Activated CD4-positive, alpha-beta T cell treated with anti-CD3 and anti-CD28 coated beads, Interleukin-2, Interleukin-6, amounts not matched to agents 100 ng/mL and 50 ng/mL, durations not matched to agents 16 hours and 8 hours (primary cell): ENCODE data around the gene VSIG2.
"Not testable (repeated sequence)": the region's sequence is repeated elsewhere in the genome, so short reads cannot be mapped to it uniquely, and the experiment has no call there.

ENCODE experiments used
- DNase-seq: peaks from one replicate; pipeline ENCODE4 v3.0.0-alpha.2; 2020

The VSIG2 gene, protein sequence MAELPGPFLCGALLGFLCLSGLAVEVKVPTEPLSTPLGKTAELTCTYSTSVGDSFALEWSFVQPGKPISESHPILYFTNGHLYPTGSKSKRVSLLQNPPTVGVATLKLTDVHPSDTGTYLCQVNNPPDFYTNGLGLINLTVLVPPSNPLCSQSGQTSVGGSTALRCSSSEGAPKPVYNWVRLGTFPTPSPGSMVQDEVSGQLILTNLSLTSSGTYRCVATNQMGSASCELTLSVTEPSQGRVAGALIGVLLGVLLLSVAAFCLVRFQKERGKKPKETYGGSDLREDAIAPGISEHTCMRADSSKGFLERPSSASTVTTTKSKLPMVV

DNA sequence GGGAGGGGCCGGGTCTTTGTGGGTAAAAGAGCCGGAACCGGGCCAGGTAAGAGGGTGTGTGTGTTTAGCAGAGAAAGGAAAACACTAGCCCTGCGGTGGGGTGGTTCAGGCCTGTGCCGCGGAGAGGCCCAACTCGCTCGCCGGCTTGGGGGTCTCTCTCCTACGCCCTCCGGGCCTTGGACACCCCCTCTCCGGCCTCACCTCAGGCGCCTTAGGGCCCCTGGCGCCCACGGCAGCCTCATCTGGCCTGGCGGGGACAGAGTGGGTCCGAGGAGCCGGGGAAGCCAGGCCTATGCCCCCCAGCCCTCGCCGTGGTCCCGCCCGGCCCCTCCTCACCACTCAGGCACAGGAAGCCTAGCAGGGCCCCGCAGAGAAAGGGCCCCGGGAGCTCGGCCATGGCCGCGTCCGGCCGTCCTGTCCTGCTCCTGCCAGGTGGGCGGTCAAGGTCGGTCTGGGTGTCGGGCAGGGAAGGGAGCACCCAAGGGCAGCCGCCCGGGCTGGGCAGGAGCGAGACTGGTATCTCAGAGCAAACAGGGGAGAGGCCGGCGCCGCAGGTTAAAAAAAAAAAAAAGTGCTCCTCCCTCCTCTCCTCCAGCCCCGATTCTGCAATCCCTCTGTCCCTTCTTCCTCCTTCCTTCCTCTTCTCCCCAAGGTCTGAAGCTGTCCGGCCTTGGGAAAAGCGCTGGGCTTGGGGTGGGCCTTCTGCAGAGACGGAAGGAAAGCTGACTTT lies at the start of gene VSIG2:
VSIG2 (minus strand) TSS at position 515 of the 730 bp plus-strand sequence; CDS start at position 397, 118 bp downstream.
- no peak for DNase-seq

DNA sequence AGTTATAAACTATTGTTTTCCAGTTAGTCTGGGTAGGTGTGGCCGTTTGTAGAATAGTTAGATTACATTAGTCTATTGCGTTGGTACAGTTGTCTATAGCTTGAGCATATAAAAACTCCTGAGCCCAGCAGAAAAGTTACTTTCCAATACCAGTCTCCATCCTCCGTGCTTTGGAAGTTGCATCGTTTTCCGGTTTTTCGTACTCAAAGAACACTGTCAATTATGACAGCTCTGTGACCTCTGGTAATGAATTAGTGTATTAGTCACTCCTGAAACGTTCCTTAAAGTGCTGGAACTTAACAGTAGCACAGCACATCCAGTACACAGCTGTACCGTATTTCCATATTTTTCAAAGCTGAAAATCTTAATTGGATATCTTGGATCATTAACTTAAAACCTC lies 49.0 kb upstream of the VSIG2 start:
- peak; percentile 28 for DNase-seq

DNA sequence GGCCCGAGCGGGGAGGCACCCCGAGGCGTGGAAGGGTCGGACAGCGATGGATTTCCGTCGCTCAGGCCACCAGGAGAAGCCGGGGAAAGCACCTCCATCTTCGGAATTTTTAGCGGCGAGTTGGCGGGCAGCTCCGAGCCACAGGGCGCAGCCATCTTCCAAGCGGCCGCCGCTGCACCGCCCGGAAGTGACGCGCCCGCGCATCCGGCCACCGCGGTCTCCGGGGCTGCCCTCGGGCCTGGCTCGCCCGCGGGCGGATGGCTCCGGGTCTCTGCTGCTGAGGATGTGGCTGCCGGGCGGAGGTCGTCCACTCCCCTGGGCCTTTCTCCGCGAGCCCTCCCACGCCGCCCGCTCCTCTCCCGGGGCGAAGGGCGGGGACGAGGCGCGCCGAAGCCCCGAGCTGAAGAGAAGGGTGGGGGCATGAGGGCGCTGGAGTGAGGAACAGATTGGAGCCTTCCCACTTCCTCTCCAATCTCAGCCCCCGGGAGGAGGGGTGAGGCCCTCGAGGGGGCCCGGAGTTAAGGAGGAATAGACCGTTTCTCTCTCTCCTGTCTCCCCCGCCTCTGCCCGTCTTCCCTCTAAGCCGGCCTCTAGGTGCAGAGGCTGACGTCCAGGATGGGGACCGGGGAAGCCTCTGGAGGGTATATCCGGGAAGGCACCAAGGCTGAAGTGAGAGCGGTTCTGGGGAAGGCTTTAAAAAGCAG lies 48.3 kb upstream of the VSIG2 start, which contains the start of gene MSANTD2:
MSANTD2 (minus strand) TSS at position 181 of the 704 bp plus-strand sequence; CDS start at position 155, 26 bp downstream.
- peak; percentile 86 for DNase-seq

DNA sequence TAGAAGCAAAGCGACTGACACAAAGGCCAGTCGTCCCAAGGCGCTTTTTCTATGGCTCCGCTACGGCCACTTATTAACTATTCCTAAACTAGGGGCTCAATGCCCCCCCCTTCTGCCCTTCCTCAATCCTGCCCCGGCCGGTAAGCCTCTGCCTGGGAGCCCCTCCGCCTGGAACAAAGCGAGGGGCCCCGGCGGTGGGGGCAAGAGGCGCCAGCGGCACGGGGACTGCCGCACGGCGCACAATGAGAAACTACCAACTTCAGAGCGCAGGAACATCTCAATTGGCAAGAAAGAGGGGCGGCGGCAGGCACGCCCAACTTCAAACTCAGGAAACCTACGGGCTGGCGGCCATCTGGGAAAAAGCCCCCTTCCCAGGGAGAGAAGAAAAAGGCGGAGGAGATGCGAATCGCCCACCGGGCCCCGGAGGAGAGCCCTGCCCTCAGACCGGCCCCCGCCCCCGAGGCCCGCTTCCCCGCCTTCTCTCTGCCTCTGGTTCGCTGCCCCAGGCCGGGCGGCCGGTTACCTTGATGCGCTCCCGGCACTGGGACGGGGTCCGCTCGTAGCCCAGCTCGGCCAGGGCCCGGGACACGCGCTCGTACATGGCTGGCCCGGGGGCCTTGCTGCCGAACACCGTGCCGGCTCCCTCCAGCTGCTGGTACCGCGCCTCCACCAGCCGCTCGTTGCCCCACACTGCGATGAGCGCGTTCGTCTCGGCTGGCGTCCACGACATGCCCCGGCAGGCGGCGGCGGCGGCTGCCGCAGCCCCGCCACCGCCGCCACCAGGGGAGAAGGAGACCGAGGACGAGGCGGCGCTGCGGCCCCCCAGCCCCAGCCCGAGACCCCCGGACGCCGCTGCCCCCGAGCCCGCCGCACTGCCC lies 47.5 kb upstream of the VSIG2 start:
- DNase-seq, result peak; percentile 42

DNA sequence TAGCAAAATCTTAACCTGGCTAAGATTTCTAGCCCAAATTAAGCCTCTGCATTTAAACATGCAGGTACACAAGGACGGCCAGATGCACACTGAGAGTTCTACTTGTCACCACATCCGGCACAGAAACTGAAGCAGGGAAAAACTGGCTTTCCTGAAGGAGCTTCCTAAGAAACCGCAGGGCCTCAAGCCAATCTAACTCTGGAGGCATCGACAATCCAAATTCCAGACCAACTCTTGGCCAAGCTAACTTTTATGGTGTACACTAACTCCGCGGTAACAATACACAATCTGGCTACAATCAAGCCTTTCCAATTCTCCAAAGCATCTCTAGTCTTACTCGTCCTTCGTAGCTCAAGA lies 46.9 kb upstream of the VSIG2 start:
- peak; percentile 11 for DNase-seq

DNA sequence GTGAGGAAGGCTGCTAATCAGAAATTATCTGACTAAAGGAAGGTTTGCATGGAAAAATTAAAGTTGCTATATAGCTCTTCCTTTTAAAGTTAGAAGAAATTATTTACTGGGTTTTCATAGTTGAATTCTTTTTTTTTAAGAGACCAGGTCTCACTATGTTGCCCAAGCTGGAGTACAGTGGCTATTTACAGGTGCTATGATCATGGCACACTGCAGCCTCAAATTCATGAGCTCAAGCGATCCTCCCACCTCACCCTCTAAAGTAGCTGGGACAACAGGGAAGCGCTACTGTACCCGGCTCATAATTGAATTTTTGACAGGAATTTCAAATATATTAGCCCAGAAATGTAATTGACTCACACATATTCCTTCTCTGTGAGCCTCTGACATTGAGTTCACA lies 44.3 kb upstream of the VSIG2 start:
- no peak for DNase-seq

DNA sequence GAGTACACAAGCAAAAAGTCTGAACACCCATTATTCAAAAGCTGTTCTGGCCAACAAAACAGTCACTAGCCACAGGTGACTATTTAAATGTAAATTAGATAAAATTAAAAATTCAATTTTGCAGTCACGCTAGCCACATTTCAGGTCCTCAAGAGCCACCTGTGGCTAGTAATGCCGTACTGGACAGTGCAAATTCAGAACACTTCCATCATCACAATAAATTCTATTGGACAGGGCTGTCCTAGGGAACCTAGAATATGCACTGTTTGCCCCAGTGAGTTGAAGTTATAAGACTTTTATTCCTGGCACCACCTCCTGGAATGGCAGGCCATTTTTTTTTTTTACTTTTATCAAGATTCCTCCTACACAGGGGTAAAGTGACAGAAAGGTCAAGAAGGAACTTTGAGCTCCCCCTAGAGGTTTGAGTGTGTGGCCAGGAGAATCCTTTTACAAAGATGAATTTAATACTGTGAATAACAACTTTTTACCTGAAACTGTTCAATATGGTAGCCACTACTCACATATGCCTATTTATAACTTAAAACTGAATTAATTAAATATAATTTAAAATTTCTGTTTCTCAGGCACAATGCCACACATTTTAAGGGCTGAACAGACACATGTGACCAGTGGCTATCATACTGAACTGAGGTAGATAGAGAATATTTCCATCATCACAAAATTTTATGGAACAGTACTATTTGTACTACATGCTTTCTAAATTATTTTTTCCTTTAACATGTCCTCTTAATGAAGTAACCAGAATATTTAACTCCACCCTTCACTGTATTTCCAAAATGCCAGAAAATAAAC lies 41.6 kb upstream of the VSIG2 start:
- peak; percentile 56 for DNase-seq

DNA sequence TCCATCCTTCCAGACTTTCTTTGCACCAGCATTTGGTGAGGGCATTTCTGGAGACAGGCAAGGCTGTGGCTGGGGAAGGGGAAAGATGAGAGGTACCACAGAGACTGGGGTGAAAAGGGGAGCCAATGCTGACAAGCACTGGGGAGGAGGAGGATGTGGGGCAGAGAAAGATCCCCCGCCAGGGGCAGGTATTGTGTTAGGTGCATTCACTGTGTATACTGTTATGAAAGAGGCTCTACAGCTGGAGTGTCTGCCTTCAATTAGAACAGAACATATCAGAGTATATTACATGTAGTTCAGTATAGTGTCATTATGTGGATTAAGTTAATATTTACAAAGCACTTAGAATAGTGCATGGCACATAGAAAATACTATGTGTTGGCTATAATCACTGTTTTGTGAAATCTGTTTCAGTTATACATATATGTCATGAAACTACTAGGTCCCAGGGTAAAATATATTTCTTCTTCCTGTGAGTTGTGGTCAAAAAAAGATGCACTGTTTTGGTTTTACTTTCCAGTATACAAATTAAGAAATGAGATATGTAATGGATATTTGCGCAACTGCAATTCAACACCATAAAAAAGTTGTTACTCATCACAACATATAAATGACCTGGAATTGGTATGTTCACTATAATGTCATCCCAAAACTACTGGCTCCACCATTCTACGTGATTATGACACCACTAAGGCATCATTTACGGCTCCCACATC lies 39.7 kb upstream of the VSIG2 start:
- DNase-seq, result peak; percentile 10

DNA sequence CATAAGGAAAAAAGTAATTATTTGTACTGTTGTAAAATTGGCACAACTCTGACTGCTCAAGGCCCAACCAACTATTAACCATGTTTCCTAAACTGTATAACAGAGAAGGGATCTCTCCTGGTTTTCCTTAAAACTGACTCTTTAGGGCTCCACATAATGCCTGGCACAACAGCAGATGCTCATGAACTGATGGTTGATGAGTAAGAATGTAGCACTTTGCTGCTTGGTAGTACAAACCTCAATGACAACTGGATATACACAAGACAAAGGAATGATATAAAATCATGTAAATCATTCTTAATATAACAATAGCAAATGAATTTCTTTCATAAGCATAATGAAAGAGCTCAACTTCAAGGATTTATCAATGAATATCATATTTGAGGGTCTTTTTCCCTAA lies 36.5 kb upstream of the VSIG2 start:
- no peak for DNase-seq

DNA sequence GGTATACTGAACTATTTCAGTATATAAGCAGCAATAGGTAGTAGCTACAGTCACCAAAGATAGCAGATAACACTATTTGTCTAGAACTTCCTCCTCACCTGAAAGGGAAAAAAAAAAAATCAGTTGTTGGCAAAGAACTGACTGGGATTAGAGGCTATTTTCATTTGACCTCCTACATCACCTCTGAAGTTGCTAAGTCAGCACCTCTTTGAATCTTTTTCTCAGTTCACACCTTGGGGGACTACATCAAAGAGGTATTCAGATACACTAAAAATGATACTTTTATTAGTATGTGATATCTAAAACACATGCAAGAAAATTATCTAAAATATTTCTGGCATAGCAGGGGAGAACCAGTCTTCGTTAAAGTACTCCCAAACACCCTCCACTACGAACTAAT lies 32.0 kb upstream of the VSIG2 start:
- DNase-seq, result no peak

DNA sequence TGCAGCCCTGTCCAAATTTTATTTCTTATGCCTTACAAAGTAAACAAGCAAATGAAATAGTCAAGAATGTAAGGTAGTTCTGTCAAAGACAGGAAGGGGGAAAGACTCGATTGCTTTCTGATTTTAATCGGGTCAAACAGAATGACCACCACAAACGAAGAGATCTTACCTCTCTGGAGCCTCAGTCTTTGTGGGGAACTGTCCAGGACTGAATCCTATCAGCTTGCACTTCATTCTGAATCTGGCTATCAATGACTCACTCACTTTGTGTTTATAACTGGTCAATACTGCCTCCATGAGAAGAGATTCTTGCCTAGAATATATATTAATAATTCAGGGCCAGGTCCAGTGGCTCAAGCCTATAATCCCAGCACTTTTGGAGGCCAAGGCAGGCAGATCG lies 30.9 kb upstream of the VSIG2 start:
- no peak for DNase-seq

DNA sequence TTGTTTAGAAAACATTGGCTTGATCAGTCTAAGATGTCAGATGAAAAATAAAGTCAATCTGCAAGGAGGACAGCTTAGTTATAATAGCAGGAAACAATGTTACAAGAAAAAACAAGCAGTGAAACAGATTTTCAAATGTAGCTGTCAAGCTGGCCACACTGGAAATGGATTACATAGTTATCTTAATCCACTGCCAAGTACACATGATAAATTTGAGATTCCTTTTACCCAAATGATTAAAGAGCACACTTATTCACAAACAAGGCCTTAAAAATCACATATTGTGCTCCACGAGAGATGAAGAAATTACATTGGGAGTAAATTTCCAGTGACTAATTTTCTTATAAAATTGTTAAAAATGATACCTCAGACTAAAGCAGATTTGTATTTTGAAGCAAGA lies 27.5 kb upstream of the VSIG2 start:
- DNase-seq, result no peak

DNA sequence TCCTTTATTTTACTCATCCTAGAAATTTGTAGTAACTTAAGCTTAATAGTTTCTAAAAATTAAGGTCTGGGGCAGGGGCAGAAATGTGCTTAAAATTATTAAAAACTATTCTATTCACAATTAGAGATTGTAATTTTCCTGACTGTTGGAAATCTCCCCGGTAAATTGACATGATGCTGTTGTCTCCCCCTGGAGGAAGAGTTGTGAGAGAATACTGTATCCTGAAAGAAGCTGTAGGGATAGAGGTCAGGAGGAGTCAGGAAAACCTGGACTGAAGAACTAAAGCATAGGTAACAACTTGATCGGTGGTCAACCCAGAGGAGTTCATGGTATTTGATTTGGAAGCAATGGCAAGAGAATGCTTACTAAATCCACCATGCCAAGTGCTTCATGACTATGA lies 26.2 kb upstream of the VSIG2 start:
- DNase-seq, result no peak

DNA sequence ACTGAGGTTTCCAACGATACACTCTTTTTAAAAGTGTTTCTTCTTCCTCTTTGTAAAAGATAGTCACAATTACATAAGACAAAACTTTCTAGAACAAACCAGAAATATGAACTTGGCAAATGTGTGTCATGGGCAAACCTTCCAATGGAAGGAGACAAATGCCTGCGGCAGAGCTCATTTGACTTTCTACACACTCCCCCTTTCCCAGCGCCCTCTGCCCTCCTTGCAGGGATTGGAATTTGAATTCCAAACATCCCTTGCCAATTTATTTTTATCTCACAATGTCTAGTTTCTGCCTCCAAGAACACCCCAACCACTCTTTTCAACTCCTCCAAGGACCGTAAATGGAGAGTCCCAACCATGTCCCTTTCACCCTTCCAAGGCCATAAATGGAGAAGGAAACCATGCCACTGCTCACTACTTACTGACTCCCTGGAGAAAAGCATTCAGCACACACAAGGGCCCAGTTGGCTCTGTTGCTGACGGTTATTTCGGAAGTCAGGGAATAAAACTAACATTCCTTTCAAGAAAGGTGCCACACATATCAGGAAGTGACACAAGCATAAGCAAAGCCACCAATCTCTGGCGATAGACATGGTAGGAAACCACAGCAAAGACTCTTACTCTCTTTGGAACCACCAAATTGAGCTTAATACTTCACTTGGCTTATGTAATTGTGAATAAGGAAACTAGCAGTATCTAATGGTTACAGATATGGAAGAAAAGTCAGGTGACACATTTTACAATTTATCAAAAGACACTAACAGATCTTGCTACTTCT lies 25.0 kb upstream of the VSIG2 start:
- no peak for DNase-seq

DNA sequence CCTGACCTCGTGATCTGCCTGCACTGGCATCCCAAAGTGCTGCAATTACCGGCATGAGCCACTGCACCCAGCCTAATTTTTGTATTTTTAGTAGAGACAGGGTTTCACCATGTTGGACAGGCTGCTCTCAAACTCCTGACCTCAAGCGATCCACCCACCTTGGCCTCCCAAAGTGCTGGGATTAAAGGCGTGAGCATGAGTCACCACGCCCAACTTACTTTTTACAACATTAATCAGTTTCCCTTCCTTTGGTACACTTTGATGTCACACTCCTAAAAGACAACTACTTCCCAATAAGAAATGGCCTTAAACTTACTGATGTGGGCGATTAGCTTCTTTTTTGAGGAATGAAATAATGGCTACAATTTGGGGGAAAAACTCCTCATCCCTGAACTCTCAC lies 18.9 kb upstream of the VSIG2 start:
- not testable (repeated sequence) for DNase-seq

DNA sequence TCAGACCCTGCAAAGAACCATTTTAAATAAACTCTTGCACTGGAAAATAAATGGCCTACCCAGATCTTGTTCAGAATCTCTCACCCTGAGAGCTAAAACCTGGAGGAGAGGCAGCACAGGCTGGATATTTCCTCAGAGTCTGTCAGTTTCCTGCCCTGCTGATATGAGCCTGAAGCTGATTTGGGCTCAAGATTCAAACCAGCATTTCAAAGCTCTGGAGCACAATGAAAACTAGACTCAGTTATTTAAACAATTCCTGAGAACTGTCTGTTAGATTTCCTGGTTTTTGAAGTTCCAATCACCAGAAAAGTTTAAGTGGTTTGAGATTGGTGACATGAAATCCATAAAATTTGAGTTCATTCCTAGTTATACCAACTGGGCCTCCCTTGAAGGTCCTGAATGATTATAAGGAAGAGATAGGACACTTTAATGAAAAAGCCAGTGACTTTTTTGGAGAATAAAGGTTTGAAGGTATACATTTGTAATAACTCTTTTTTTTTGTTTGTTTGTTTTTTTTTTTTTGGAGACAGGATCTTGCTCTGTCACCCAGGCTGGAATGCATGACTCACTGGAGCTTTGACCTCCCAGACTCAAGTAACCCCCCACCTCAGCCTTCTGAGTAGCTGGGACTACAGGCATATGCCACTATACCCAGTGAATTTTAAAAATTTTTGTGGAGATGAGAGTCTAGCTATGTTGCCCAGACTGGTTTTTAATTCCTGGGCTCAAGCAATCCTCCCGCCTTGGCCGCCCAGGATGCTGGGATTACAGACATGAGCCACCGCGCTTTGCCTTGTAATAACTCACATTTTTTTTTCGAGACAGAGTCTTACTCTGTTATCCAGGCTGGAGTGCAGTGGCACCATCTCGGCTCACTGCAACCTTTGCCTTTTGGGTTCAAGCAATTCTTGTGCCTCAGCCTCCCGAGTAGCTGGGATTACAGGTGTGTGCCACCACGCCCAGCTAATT lies 18.0 kb upstream of the VSIG2 start:
- DNase-seq, result no peak

DNA sequence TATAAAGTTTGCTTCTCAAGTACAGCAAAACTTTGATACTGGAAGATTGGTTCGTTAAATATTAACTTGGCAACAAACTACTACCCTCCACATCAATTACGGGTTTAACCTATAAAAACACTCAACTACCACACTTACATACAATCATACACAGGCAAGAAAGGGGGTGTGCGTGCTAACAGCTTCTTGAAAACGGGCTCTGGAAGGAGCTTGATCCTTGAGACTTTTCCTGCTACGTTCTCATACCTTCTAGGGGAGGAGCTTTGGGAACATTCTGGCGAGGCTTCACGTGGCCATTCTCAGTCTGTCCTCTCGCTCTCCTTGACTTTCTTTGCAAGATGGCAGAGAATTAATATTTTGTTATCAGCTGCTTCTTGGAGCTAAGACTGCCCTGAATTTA lies 16.9 kb upstream of the VSIG2 start:
- DNase-seq, result no peak

DNA sequence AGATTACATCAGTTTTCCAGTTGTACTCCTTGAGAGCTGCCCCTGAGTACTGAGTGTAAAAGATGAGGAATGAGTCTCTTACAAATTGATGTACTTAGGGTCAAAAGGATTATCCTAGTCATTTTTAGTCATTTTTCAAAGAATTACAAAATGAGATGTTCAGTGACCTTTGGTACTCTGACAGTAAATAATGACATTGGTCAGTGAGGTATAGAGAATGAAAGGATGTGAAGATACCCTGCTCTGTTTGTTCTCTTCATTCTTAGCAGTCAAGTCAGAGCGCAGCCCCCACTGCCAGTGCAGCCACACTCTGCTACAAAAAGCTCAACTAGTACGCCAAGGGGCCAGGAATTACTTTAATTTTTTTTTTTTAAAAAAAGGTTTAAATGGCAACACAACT lies 14.1 kb upstream of the VSIG2 start:
- no peak for DNase-seq
